ENCODE data around the gene SLC7A14. TPM values are rescaled to one million over a fixed set of nuclear protein-coding genes. Genes with fewer than 3 reads are reported as not detected.

The SLC7A14 gene
- total and polyA plus RNA-seq, 8 donors = 0.09 to 1.9 (median 0.20) TPM

GRCh38 chr3:170486398-170486797, 99.5 kb downstream of the SLC7A14 start:
- ATAC-seq (no peak), FAIRE-seq (no peak), DNase-seq (no peak)
- H3K4me3 ChIP-seq = no peak overlapping the region
- TF ChIP-seq, protein P1, sequence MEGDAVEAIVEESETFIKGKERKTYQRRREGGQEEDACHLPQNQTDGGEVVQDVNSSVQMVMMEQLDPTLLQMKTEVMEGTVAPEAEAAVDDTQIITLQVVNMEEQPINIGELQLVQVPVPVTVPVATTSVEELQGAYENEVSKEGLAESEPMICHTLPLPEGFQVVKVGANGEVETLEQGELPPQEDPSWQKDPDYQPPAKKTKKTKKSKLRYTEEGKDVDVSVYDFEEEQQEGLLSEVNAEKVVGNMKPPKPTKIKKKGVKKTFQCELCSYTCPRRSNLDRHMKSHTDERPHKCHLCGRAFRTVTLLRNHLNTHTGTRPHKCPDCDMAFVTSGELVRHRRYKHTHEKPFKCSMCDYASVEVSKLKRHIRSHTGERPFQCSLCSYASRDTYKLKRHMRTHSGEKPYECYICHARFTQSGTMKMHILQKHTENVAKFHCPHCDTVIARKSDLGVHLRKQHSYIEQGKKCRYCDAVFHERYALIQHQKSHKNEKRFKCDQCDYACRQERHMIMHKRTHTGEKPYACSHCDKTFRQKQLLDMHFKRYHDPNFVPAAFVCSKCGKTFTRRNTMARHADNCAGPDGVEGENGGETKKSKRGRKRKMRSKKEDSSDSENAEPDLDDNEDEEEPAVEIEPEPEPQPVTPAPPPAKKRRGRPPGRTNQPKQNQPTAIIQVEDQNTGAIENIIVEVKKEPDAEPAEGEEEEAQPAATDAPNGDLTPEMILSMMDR (IDR thresholded peaks at IDR 0.05) = no peak
- no peaks in the 10 kb centered on the region for H3K9me3 ChIP-seq
- no peaks in the 10 kb centered on the region for H3K4me1 ChIP-seq
- no peaks in the 10 kb centered on the region for H3K27me3 ChIP-seq
- no peaks in the 10 kb centered on the region for H3K36me3 ChIP-seq
- H3K27ac ChIP-seq = no peak overlapping the region
- 52 to 54% methylated on average over 9 of the region's 9 CpGs for WGBS, 2 donors
- intact Hi-C loops (cut with DNase I) = no loop called here

GRCh38 chr3:170485696-170486095, 100.2 kb downstream of the SLC7A14 start:
- ATAC-seq = no peak
- no peak for DNase-seq
- 72 to 73% methylated on average over 4 of the region's 4 CpGs for WGBS, 2 donors
- Histone ChIP-seq H3K27me3 (no peaks in the 10 kb centered on the region), H3K36me3 (no peaks in the 10 kb centered on the region), H3K9me3 (no peaks in the 10 kb centered on the region), H3K27ac (no peak overlapping the region), H3K4me1 (no peaks in the 10 kb centered on the region), H3K4me3 (no peak overlapping the region)
- intact Hi-C loops (cut with DNase I) = no loop called here
- no peak for FAIRE-seq
- TF ChIP-seq, protein P1 (IDR thresholded peaks at IDR 0.05) = no peak

DNA sequence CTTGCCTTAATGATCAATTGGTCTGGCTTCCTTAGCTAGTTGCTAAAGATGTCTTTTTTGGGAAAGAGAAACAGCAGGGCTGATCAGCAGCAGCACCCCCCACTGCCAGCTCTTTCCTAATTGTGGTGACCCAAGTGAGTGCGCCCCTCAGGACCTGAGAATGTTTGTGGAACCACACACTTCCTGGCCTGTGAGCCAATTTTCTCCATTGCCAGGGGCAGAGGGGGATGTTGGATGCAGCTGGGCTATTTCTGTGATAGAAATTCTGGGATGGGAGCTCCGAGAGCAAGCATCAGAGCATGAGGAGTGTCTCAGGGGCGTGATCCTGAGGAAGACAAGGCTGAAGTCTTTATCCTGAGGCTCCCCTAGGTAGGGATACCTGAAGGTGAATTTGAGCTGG, 100.6 kb downstream of the SLC7A14 start:
- H3K9me3 ChIP-seq = no peaks in the 10 kb centered on the region
- no peak overlapping the region for H3K4me3 ChIP-seq
- ATAC-seq (no peak), FAIRE-seq (no peak), DNase-seq (no peak)
- H3K36me3 ChIP-seq = no peaks in the 10 kb centered on the region
- no peaks in the 10 kb centered on the region for H3K27me3 ChIP-seq
- intact Hi-C loops (cut with DNase I) = no loop called here
- no peak overlapping the region for H3K27ac ChIP-seq
- 68 to 78% methylated on average over 3 of the region's 3 CpGs for WGBS, 2 donors
- H3K4me1 ChIP-seq = no peaks in the 10 kb centered on the region
- TF ChIP-seq, protein P1 (IDR thresholded peaks at IDR 0.05) = no peak

- Histone ChIP-seq H3K27ac (no peak overlapping the region), H3K36me3 (no peaks in the 10 kb centered on the region), H3K4me1 (no peaks in the 10 kb centered on the region), H3K9me3 (no peaks in the 10 kb centered on the region), H3K4me3 (no peak overlapping the region), H3K27me3 (no peaks in the 10 kb centered on the region)
- FAIRE-seq (no peak), ATAC-seq (no peak), DNase-seq (no peak)
- 66 to 70% methylated on average over 4 of the region's 4 CpGs for WGBS, 2 donors
- TF ChIP-seq, protein P1 (IDR thresholded peaks at IDR 0.05) = no peak
- intact Hi-C loops (cut with DNase I) = no loop called here
These were observed 101.0 kb downstream of the SLC7A14 start for GRCh38 chr3:170484869-170485268.

GRCh38 chr3:170483485-170484262, 102.2 kb downstream of the SLC7A14 start:
- no peaks in the 10 kb centered on the region for H3K36me3 ChIP-seq
- no peaks in the 10 kb centered on the region for H3K9me3 ChIP-seq
- TF ChIP-seq, protein P1 (IDR thresholded peaks at IDR 0.05) = no peak
- ATAC-seq (no peak), DNase-seq (no peak), FAIRE-seq (no peak)
- H3K4me1 ChIP-seq = no peaks in the 10 kb centered on the region
- intact Hi-C loops (cut with DNase I) = no loop called here
- H3K27ac ChIP-seq = no peak overlapping the region
- no peaks in the 10 kb centered on the region for H3K27me3 ChIP-seq
- WGBS, 2 donors = 57 to 60% methylated on average over 5 of the region's 5 CpGs
- H3K4me3 ChIP-seq = no peak overlapping the region

All from pancreas (tissue), 10 donors.